HEK293 (cell line): ENCODE results near the gene SUOX.
A peak's percentile ranks its signal among the peaks of the same experiment; 100 is the strongest.

Experiments
- EGR2 ChIP-seq: fragments of 450-650 bp; formaldehyde crosslinking; IDR thresholded peaks from 2 replicates; pipeline ENCODE4 v1.5.1; 2016; ENCODE audit warnings: low read depth, missing biosample characterization, missing genetic modification characterization
- GLIS2 ChIP-seq: fragments of 450-650 bp; formaldehyde crosslinking; IDR thresholded peaks from 2 replicates; pipeline ENCODE4 v1.5.1; 2016; ENCODE audit warnings: missing biosample characterization, missing genetic modification characterization
- KLF7 ChIP-seq: fragments of 450-650 bp; formaldehyde crosslinking; IDR thresholded peaks from 2 replicates; pipeline ENCODE4 v1.5.1; 2016; ENCODE audit warnings: missing biosample characterization, missing genetic modification characterization, borderline replicate concordance
- PRDM1 ChIP-seq: fragments of 450-650 bp; formaldehyde crosslinking; IDR thresholded peaks from 2 replicates; pipeline ENCODE4; 2016; ENCODE audit warnings: missing biosample characterization, missing genetic modification characterization
- PRDM2 ChIP-seq: fragments of 450-650 bp; formaldehyde crosslinking; IDR thresholded peaks from 2 replicates; pipeline ENCODE4 v1.5.1; 2016; ENCODE audit warnings: missing biosample characterization, missing genetic modification characterization, borderline replicate concordance
- SP2 ChIP-seq: fragments of 450-650 bp; formaldehyde crosslinking; IDR thresholded peaks from 2 replicates; pipeline ENCODE4 v1.5.1; 2016; ENCODE audit warnings: missing biosample characterization, missing genetic modification characterization
- SP3 ChIP-seq: fragments of 450-650 bp; formaldehyde crosslinking; IDR thresholded peaks from 2 replicates; pipeline ENCODE4 v1.5.1; 2016; ENCODE audit warnings: missing biosample characterization, missing genetic modification characterization
- ZBTB10 ChIP-seq: fragments of 450-650 bp; formaldehyde crosslinking; IDR thresholded peaks from 2 replicates; pipeline ENCODE4 v1.5.1; 2016; ENCODE audit warnings: missing biosample characterization, missing genetic modification characterization
- ZBTB17 ChIP-seq: fragments of 450-650 bp; formaldehyde crosslinking; IDR thresholded peaks from 2 replicates; pipeline ENCODE4 v1.5.1; 2016; ENCODE audit warnings: missing biosample characterization, missing genetic modification characterization
- ZBTB20 ChIP-seq: fragments of 450-650 bp; formaldehyde crosslinking; IDR thresholded peaks from 2 replicates; pipeline ENCODE4 v1.5.1; 2016; ENCODE audit warnings: missing biosample characterization, missing genetic modification characterization
- ZBTB26 ChIP-seq: fragments of 450-650 bp; formaldehyde crosslinking; optimal IDR thresholded peaks from 2 replicates; pipeline ENCODE3; 2016; ENCODE audit warnings: missing biosample characterization, mild to moderate bottlenecking, missing genetic modification characterization
- ZBTB48 ChIP-seq: fragments of 450-650 bp; formaldehyde crosslinking; IDR thresholded peaks from 2 replicates; pipeline ENCODE4 v1.5.1; 2016; ENCODE audit warnings: missing biosample characterization, missing genetic modification characterization
- ZFHX2 ChIP-seq: fragments of 450-650 bp; formaldehyde crosslinking; conservative IDR thresholded peaks from 2 replicates; pipeline ENCODE4 v1.5.1; 2016; ENCODE audit warnings: missing biosample characterization, missing genetic modification characterization
- ZNF280C ChIP-seq: fragments of 450-650 bp; formaldehyde crosslinking; IDR thresholded peaks from 2 replicates; pipeline ENCODE4 v1.5.1; 2016; ENCODE audit warnings: missing biosample characterization, missing genetic modification characterization
- ZNF335 ChIP-seq: fragments of 450-650 bp; formaldehyde crosslinking; conservative IDR thresholded peaks from 2 replicates; pipeline ENCODE4 v1.5.1; 2016; ENCODE audit warnings: missing biosample characterization, missing genetic modification characterization
- ZNF366 ChIP-seq: fragments of 450-650 bp; formaldehyde crosslinking; conservative IDR thresholded peaks from 2 replicates; pipeline ENCODE4 v1.5.1; 2016; ENCODE audit warnings: missing biosample characterization, missing genetic modification characterization
- ZNF558 ChIP-seq: fragments of 450-650 bp; formaldehyde crosslinking; IDR thresholded peaks from 2 replicates; pipeline ENCODE4 v1.5.1; 2016; ENCODE audit warnings: missing biosample characterization, missing genetic modification characterization
- ZNF623 ChIP-seq: fragments of 450-650 bp; formaldehyde crosslinking; IDR thresholded peaks from 2 replicates; pipeline ENCODE4 v1.5.1; 2016; ENCODE audit warnings: missing biosample characterization, missing genetic modification characterization
- ZNF704 ChIP-seq: fragments of 450-650 bp; formaldehyde crosslinking; IDR thresholded peaks from 2 replicates; pipeline ENCODE4 v1.5.1; 2016; ENCODE audit warnings: missing biosample characterization, missing genetic modification characterization
- ZXDB ChIP-seq: fragments of 450-650 bp; formaldehyde crosslinking; IDR thresholded peaks from 2 replicates; pipeline ENCODE4 v1.5.1; 2016; ENCODE audit warnings: missing biosample characterization, missing genetic modification characterization

Gene SUOX

GRCh38 chr12:56007564-56008559, 10.8 kb downstream of the SUOX start (continued):
- TF ChIP-seq ZBTB17 (tag by site-specific recombination) (peak; percentile 57; the same call in 1 of the 2 replicates), GLIS2 (tag by site-specific recombination) (0 out of 2 replicates have a peak, but pooled peaks have one; percentile 53), ZBTB20 (peak; percentile 50; the same call in 1 of the 2 replicates), SP3 (tag by site-specific recombination) (0 out of 2 replicates have a peak, but pooled peaks have one; percentile 22), ZBTB26 (tag by site-specific recombination) (peak; percentile 22), ZNF335 (tag by site-specific recombination) (peak; percentile 77), EGR2 (tag by site-specific recombination) (peak; percentile 23; the same call in 1 of the 2 replicates), SP2 (tag by site-specific recombination) (peak; percentile 11; the same call in 1 of the 2 replicates), ZNF280C (no peak), ZBTB48 (peak; percentile 86), ZBTB10 (0 out of 2 replicates have a peak, but pooled peaks have one; percentile 26), ZNF623 (tag by site-specific recombination) (no peak), PRDM1 (peak; percentile 82), ZFHX2 (tag by site-specific recombination) (peak; percentile 50), ZNF704 (tag by site-specific recombination) (no peak), ZNF558 (tag by site-specific recombination) (no peak), ZXDB (tag by site-specific recombination) (no peak), ZNF366 (tag by site-specific recombination) (peak; percentile 65), KLF7 (tag by site-specific recombination) (no peak), PRDM2 (no peak)
- TF ChIP-seq, all 188 proteins: peak for 17
